ENCODE data around the gene RAB11FIP3.
"Not testable (repeated sequence)": the region's sequence is repeated elsewhere in the genome, so short reads cannot be mapped to it uniquely, and the experiment has no call there.

Gene RAB11FIP3

GRCh38 chr16:463071-463470 is 37.6 kb downstream of the RAB11FIP3 start:
- no peak for TF ChIP-seq Cebpa-rat (IDR thresholded peaks at IDR 0.05)
- Histone ChIP-seq H3K9ac (no peak overlapping the region), H4K20me1 (peaks cover 100% of the 10 kb centered on the region)

DNA sequence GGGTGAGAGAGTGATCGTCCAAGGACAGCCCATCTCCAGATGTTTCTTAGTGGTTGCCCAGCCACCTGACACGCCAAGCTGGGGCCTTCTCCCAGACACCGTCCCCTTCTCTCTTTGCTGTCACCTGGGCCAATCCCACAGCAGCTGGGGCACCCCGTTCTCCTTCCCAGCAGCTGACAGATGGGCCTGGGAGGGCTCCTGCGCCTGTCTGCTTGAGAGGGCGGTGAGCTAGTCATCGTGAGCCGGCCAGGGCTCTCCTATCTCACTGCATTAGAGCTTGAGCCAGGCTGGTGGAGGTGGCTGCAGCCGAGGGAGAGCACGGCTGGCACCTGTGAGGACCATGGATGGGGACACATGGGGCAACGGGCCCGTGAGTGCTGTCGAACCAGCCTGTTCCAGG is 41.2 kb downstream of the RAB11FIP3 start:
- TF ChIP-seq Cebpa-rat (IDR thresholded peaks at IDR 0.05) = no peak
- H3K27me3 ChIP-seq = no peaks in the 10 kb centered on the region
- no peak overlapping the region for H3K4me3 ChIP-seq
- H3K4me2 ChIP-seq = peak overlapping the region; percentile 43
- peak overlapping the region; percentile 58 for H3K27ac ChIP-seq
- peaks cover 35% of the 10 kb centered on the region for H3K4me1 ChIP-seq
- peaks cover 75% of the 10 kb centered on the region for H3K36me3 ChIP-seq
- H3K9ac ChIP-seq = 0 out of 2 replicates have a peak overlapping the region, but pooled peaks have one; percentile 43
- no peaks in the 10 kb centered on the region for H3K9me3 ChIP-seq
- H4K20me1 ChIP-seq = peaks cover 100% of the 10 kb centered on the region

More at GRCh38 chr16:463071-463470, 37.6 kb downstream of the RAB11FIP3 start:
- H3K27me3 ChIP-seq = no peaks in the 10 kb centered on the region
- H3K27ac ChIP-seq = no peak overlapping the region
- no peaks in the 10 kb centered on the region for H3K9me3 ChIP-seq
- H3K4me3 ChIP-seq = no peak overlapping the region
- H3K4me2 ChIP-seq = no peak overlapping the region
- H3K4me1 ChIP-seq = peaks cover 49% of the 10 kb centered on the region
- H3K36me3 ChIP-seq = peaks cover 62% of the 10 kb centered on the region

DNA sequence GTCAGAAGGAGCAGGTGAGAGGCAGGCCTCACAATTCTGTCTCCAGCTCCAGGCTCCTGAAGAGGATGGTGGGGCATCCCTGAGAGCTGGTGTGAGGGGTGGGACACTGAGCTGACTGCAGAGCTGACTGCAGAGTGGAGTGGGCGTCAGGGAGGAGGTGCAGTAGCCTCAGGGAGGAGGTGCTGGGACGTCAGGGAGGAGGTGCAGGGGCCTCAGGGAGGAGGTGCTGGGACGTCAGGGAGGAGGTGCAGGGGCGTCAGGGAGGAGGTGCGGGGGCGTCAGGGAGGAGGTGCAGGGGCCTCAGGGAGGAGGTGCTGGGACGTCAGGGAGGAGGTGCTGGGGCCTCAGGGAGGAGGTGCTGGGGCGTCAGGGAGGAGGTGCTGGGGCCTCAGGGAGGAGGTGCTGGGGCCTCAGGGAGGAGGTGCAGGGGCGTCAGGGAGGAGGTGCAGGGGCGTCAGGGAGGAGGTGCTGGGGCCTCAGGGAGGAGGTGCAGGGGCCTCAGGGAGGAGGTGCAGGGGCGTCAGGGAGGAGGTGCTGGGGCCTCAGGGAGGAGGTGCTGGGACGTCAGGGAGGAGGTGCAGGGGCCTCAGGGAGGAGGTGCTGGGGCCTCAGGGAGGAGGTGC is 41.9 kb downstream of the RAB11FIP3 start:
- not testable (repeated sequence) for H3K4me3 ChIP-seq, H3K9me3 ChIP-seq, H3K27me3 ChIP-seq, H3K9ac ChIP-seq
- peaks cover 75% of the 10 kb centered on the region for H3K36me3 ChIP-seq
- H3K4me2 ChIP-seq = peak overlapping the region; percentile 43; the same call in 1 of the 2 replicates
- peaks cover 35% of the 10 kb centered on the region for H3K4me1 ChIP-seq
- peak overlapping the region; percentile 58; the same call in 1 of the 2 replicates for H3K27ac ChIP-seq
- peaks cover 100% of the 10 kb centered on the region for H4K20me1 ChIP-seq

GRCh38 chr16:468068-468821 is 42.8 kb downstream of the RAB11FIP3 start:
- Histone ChIP-seq H3K27ac (no peak overlapping the region), H4K20me1 (peaks cover 98% of the 10 kb centered on the region), H3K36me3 (peaks cover 75% of the 10 kb centered on the region), H3K27me3 (no peaks in the 10 kb centered on the region), H3K9ac (no peak overlapping the region), H3K4me2 (no peak overlapping the region), H3K4me3 (no peak overlapping the region), H3K9me3 (no peaks in the 10 kb centered on the region), H3K4me1 (peaks cover 35% of the 10 kb centered on the region)
- TF ChIP-seq Cebpa-rat (IDR thresholded peaks at IDR 0.05) = no peak

DNA sequence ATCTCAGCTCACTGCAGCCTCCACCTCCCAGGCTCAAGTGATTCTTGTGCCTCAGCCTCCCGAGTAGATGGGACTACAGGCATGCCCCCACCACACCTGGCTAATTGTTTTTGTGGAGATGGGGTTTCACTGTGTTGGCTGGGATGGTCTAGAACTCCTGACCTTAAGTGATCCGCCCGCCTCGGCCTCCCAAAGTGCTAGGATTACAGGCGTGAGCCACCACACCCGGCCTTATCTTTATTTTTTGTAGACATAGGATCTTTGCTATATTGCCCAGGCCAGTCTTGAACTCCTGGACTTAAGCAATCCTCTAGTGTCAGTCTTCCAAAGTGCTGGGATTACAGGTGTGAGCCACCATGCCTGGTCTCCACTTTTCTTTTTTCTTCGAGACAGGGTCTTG is 44.0 kb downstream of the RAB11FIP3 start:
- not testable (repeated sequence) for H3K9ac ChIP-seq, H3K4me3 ChIP-seq, H3K4me2 ChIP-seq, H3K27me3 ChIP-seq, H3K27ac ChIP-seq, H3K9me3 ChIP-seq
- peaks cover 75% of the 10 kb centered on the region for H3K36me3 ChIP-seq
- peaks cover 98% of the 10 kb centered on the region for H4K20me1 ChIP-seq
- peaks cover 34% of the 10 kb centered on the region for H3K4me1 ChIP-seq

DNA sequence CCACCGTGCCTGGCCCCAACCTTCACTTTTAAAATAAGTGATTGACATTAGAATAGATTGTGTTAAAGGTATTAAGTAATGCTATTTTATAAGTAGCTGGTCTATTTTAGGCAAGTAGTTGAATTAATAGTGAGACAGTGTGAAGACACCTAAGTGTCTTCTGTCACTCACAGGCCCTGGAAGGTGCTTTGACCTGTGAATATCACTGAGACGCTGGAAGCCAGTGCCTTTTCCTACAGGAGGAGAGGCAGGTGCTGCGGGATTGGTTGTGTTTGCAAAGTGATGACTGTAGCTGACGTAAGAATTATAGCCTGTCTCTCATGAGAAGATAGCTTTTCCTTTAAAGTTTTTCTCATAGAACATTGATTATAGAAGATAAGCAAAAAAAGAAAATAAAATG is 45.0 kb downstream of the RAB11FIP3 start:
- peaks cover 25% of the 10 kb centered on the region for H3K4me1 ChIP-seq
- no peaks in the 10 kb centered on the region for H3K27me3 ChIP-seq
- H4K20me1 ChIP-seq = peaks cover 98% of the 10 kb centered on the region
- no peaks in the 10 kb centered on the region for H3K9me3 ChIP-seq
- H3K4me2 ChIP-seq = no peak overlapping the region
- no peak for TF ChIP-seq Cebpa-rat (IDR thresholded peaks at IDR 0.05)
- no peak overlapping the region for H3K4me3 ChIP-seq
- H3K27ac ChIP-seq = no peak overlapping the region
- H3K9ac ChIP-seq = no peak overlapping the region
- peaks cover 75% of the 10 kb centered on the region for H3K36me3 ChIP-seq

DNA sequence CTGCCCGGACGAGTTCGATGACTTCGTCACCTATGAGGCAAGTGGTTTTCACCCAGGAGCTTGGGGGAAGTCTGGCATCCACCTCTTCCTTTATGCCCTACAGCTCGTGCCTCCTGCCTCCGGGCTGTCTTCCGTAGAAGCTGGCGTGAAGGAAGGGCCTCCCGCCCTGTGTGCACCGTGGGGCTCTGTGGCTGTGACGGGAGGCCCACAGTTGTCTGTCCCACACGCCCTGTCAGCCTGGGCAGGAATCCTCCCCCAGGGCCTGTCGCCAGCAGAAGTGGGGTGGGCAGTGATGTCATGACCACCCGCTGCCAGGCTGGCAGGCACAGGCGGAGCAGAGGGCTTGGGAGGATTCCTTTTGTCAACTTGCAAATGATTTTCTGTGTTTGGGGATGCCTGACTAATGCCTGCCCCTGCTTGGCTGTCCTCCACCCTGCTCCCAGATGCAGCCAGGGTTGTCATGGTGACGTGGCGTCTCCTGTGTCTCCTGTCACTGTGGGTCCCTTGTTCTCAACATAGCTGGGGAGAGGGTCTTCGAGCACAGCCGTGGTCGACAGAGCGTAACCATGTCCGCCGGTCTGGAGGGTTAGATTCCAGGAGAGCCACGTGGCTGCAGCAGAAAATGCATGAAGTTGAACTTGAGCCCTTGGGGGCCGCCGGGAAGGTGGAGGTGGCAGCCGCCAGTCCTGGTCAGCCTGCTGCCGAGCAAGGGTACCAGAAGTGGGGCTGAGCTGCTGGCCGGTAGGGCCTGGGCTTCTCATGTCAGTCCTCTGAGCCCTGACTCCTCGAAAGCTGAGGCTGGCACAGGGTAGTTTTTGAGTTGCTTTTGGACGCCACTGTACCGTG is 46.1 kb downstream of the RAB11FIP3 start:
- H3K4me3 ChIP-seq = no peak overlapping the region
- H3K4me1 ChIP-seq = peaks cover 14% of the 10 kb centered on the region
- peaks cover 76% of the 10 kb centered on the region for H3K36me3 ChIP-seq
- no peak overlapping the region for H3K4me2 ChIP-seq
- no peak overlapping the region for H3K27ac ChIP-seq
- no peaks in the 10 kb centered on the region for H3K27me3 ChIP-seq
- 0 out of 2 replicates have a peak overlapping the region, but pooled peaks have one; percentile 47 for H3K9ac ChIP-seq
- peaks cover 98% of the 10 kb centered on the region for H4K20me1 ChIP-seq
- no peaks in the 10 kb centered on the region for H3K9me3 ChIP-seq
- TF ChIP-seq Cebpa-rat (IDR thresholded peaks at IDR 0.05) = no peak

DNA sequence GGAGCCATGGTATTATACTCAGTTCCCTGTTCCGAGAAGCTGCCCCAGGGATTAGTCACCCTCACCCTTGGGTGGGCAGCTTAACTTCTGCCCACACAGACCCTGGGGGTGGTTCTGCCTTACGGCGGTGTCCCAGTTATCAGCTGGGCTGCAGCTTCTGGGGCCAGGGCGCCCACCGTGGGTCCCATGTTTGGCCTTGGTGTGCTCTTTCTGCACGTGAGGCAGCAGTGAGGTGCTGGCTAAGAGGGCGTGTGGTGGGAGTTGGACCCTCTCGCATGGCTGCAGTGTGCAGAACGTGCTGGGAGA is 46.7 kb downstream of the RAB11FIP3 start:
- Histone ChIP-seq H3K4me2 (no peak overlapping the region), H3K9me3 (no peaks in the 10 kb centered on the region), H3K9ac (no peak overlapping the region), H3K36me3 (peaks cover 80% of the 10 kb centered on the region), H3K27me3 (no peaks in the 10 kb centered on the region), H4K20me1 (peaks cover 98% of the 10 kb centered on the region), H3K4me3 (no peak overlapping the region), H3K27ac (no peak overlapping the region), H3K4me1 (peaks cover 9% of the 10 kb centered on the region)
- no peak for TF ChIP-seq Cebpa-rat (IDR thresholded peaks at IDR 0.05)

DNA sequence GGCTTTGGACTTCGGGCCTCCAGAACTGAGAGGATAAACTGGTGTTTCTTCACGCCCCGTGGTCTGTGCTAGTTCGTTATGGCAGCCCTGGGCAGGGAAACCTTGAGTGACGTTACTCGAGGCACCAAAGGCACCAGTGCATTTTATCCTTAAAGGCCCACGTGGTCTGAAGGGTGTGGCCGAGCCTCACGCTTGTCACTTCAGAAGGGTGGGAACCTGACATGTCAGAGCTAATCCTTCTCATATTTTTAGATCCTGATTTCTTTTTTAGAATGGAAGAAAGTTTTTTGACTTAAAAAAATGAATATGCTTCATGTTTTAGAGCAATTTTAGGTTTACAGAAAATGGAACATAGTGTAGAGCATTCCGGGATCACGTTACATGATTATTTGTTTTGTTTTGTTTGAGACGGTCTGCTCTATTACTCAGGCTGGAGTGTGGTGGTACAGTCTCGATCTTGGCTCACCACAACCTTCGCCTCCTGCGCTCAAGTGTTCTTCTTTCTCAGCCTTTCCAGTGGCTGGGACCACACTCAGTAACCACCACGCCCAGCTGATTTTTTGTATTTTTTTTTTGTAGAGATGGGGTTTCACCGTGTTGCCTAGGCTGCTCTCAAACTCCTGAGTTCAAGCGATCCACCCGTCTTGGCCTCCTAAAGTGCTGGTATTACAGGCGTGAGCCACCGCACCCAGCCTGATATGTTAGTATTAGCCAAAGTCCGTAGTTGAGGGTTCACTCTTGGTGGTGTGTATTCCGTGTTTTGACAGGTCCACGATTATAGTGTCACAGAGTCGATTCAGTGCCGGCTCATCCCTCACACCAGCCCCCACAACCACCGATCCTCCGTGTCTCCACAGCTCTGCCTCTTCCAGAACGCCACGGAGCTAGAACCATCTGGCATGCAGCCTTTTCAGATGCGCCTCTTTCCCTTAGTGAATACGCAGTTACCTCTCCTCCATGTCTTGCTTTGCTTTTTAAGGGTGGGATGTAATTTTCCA is 47.9 kb downstream of the RAB11FIP3 start:
- Histone ChIP-seq H3K4me3 (no peak overlapping the region), H3K27me3 (no peaks in the 10 kb centered on the region), H3K27ac (no peak overlapping the region), H3K9ac (no peak overlapping the region), H3K4me2 (no peak overlapping the region), H3K4me1 (peaks cover 12% of the 10 kb centered on the region), H3K36me3 (peaks cover 87% of the 10 kb centered on the region), H4K20me1 (peaks cover 98% of the 10 kb centered on the region), H3K9me3 (no peaks in the 10 kb centered on the region)
- TF ChIP-seq Cebpa-rat (IDR thresholded peaks at IDR 0.05) = no peak

Measured in BLaER1 (cell line).